SK-N-DZ (cell line): Measurements from ENCODE around the gene FANCG. TPM values are rescaled to one million over a fixed set of nuclear protein-coding genes. Genes with fewer than 3 reads are reported as not detected.

Source experiments
- DNase-seq: peaks from one replicate; pipeline ENCODE4 v3.0.0-alpha.2; 2015; ENCODE audit warnings: low spot score
- polyA plus RNA-seq, 2 experiments: library from polyadenylated mRNA; depleted of rRNA; stranded (reverse); fragments of >200 nt; gene quantifications; 2 replicates each; pipeline ENCODE4 v1.2.3, GENCODE V29; 2014

Gene FANCG
- polyA plus RNA-seq (2014; cell fraction: cytosol; rRNA removed) = 69.4 and 102 TPM in 2 replicates
- 300 and 345 TPM in 2 replicates for polyA plus RNA-seq (2014; cell fraction: nucleus; rRNA removed)

- DNase-seq = peak; percentile 95
Measured at GRCh38 chr9:35079426-35080341, at the start of gene FANCG. Gene FANCG, minus strand, starts transcription at chr9:35079942. Its CDS starts 418 bp downstream, at chr9:35079524.

DNA sequence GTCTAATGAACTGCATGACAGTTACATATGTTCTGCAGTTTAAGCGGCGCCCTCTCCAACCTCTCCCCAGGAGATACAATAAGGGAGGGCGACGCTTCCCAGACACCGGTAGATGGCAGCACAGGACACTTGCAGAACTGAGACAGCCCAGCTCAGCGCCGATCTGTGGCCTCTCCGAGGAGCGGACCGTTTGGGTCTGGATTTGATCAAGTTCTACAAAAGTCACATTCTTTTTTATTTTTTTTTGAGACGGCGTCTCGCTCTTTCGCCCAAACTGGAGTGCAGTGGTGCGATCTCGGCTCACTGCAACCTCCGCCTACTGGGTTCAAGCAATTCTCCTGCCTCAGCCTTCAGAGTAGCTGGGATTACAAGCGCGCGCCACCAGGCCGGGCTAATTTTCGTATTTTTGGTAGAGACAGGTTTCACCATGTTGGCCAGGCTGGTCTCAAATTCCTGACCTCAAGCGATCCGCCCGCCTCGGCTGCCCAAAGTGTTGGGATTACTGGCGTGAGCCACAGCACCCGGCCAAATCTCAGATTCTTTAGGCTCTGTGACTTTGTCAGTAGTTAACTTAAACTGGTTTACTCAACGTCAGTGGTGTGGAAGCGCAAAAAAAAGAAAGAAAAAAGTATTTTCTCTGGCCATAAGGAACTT is 37.3 kb upstream of the FANCG start:
- peak; percentile 91 for DNase-seq

DNA sequence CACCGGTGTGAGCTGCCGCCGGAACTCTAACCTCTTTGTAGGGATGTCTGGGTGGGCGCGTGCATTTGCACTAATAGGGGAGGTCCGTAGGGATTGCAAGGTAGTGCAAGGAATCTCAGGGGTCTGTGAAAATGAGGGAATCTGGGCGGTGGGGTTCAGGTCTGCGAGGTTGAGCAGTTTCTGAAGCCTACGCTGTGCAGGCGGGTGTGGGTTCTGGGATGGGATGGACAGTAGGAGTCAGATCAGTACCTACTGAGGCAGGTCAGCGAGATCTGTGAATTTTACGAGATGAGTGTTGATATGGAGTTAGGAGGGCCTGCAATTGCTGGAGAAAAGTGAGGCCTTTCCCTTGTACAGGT is 36.8 kb upstream of the FANCG start:
- no peak for DNase-seq

DNA sequence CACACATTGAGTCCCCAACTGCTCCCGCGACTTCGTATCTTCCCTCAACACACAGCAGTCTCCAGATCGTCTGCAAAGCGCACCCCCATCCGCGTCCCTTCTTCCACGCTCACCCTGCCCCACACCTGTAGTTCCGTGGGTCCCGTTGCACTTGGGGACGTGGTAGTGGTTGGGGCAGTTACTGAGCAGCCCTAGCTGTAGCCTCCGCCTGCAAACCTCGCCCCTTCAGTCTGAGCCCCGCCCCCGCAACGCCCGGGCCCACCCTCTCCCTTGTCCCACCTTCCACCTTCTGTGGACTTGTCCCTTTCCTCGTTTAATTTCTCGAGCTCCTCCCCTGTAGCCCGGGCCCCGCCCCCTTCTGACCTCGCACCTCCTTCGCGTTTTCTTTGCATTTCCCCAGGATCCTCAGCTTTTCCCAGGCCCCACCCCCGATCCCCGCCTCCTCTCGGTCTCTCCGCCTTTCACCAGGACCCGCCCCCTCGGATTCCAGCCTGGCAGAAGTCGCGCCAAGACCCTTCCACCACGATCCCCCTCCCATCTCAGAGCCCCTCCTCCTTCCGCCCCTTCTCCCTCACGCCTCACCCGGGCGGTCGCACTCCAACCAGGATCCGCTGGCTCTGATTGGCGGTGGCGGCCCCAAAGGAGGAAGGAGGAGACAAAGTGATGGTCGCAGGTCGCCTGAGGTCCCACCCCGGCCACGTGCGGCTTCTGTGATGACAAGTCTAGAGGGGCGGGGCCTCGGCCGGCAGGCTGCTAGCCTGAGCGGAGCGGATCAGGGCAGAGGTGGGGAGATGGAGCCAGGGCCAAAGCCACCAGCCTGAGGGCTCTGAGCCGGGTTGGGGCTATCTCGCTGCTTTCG is 36.2 kb upstream of the FANCG start, which contains the start of gene ATOSB:
TSS of gene ATOSB (minus strand) at position 183 of the 859 bp plus-strand sequence. CDS start 7,588 bp downstream, outside the sequence.
- peak; percentile 99 for DNase-seq

GRCh38 chr9:35114840-35115628 is 35.3 kb upstream of the FANCG start:
- DNase-seq = peak; percentile 45

- DNase-seq = peak; percentile 94
Measured at GRCh38 chr9:35114113-35114839, 34.5 kb upstream of the FANCG start.

DNA sequence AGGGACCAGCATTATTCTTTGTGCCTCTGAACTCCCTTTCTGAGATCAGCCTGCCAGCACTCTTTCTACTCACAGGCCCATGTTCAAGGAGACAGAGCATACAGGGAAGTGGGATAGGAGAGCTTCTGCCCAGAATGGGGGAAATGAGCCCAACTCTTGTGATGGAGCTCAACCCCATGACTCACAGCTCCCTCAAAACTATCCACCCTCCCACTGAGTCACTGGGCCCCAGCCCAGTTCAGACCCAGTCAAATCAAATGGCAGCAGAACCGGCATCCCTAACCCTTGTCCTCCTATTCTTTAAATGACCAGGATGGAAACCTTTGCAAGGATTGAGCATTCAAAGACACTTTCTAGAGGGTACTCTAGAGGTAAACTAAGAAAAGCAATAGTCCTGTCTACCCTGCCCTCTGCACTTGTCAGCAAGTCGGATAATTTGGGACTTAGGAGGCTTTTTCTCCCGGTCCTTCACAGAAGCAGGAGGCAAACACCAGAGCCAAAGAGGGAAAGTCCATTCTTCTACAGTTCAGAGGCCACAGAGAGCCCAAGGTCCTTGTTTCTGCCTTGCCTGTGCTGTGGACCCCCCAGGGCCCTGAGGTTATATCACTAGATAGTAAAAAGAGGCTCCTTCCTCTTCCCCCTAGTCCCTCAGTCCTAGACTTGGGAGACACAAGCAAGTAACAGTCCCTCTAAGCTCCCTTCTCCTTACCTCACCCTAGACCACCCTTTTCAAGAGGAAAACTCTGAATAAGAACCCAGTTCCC is 32.7 kb upstream of the FANCG start:
- DNase-seq = no peak

- peak; percentile 98 for DNase-seq
Measured at GRCh38 chr9:35111001-35111933, 31.5 kb upstream of the FANCG start.

- DNase-seq = no peak
Measured at GRCh38 chr9:35110327-35110761, 30.6 kb upstream of the FANCG start.

DNA sequence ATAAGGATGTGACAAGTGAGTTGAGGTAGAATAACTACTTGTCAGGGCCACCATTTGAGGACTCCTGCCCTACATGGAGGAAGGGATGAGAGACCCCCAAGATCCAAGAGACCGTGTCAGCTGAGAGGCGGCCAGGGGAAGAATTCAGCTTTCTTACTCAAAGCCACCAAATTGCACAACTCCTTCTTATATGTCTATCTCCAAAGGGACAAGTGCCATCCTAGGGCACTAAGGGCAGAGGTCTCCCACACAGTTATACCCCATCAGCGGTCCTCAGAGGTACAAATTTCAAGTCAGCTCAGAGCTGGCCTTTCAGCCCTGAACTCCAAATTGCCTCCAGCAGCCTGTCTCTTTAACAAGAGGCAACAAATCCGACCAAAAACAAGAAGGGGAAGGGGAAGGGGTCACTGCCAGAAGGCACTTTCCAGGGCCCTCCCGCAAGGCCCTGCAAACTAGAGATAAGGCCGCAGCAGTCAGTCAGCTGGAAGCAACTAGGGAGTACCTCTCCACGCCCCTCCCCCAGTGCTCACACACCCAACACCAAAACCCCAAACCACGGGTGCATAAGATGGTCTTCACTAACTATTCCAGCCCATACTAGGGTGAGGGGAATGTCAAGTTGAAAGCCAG is 29.3 kb upstream of the FANCG start:
- DNase-seq = no peak

DNA sequence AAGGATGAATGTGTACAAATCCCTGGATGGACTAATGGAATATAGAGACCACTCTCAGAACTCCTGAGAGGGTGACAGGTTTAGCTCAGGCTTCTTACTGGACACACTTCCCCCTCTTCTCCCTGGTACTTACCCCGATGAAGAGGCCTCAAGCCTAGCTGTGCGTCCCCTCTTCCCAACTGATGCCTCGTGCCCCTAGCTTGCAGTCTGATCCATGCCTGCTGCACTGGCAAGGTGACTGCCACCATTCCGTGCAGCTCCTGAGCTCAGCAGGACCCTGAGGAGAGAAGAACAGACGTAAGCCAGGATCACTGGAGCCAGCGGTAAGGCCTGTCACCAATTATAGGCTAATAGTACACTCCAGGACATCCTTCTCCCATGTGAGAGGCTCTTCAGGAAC is 28.7 kb upstream of the FANCG start:
- no peak for DNase-seq

DNA sequence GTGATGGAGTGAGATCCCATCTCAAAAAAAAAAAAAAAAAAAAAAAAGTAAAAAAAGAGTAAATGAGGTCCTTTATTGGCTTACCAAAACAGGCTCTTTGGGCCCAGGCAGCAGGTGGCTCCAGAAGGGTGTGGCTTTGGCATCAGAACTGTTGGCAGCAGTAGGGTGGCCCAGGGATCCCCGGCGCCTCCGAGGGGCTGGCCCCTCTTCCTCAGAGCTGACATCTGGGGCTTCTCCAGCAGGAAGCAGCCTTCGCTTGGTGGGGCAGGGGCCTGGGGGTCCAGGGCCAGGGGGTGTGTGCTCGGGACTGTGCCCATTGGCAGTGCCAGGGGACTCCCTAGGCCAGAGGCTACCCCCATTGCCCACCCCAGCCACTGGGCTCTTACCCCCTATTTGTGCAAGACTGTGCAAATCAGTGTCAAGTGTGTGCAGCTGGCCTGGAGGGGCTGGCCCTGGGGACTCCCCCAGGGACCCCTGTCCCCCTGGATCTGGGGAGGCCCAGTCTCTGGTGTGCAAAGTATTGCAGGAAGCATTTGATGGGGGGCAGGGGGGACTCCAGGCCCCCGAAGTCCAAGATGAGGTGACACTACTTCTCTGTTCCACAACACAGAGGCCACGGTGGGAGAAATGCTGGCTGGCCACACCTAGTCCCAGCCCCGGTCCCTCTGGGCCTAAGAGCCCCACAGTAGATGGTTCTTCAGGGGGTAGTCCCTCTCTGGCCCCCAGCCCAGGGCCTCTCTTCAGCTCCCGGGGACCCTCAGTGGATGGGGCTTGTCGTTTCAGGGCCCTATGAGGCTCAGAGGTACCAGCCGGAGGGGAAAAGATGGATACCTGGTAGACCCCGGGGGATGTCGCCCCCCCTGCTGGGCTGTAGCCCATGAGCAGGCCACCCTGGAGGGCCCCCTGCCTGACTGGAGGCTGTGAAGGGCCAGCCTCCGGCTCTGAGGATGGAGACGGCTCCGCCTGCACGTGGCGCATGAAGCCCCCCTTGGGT is 27.9 kb upstream of the FANCG start:
- no peak for DNase-seq

GRCh38 chr9:35106343-35106730 is 26.6 kb upstream of the FANCG start:
- no peak for DNase-seq

- DNase-seq = no peak
Measured at GRCh38 chr9:35105571-35106342, 26.0 kb upstream of the FANCG start.

DNA sequence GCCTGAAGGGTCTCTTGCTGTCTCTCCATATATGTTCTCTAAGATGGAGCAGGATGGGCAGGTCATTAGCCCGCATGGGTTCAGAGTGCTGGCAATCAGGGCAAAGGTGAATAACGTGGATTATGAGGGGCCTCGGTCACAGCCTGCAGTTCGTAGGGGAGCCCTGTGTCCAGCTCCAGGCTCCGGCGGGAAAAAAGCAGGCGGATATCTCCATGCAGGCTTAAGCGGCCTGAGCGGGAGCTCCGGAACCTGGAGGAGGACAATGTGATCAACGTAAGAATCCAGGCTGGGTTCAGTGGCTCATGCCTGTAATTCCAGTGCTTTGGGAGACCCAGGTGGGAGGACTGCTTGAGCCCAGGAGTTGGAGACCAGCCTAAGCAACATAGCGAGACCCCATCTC is 25.4 kb upstream of the FANCG start:
- no peak for DNase-seq

GRCh38 chr9:35104586-35104985 is 24.8 kb upstream of the FANCG start:
- no peak for DNase-seq
